Hippocampal formation (tissue), 2 donors: ENCODE data around the gene PDK1.
A peak's percentile ranks its signal among the peaks of the same experiment; 100 is the strongest.
"Not testable (repeated sequence)": the region's sequence is repeated elsewhere in the genome, so short reads cannot be mapped to it uniquely, and the experiment has no call there.

Source experiments
- DNase-seq, 2 donors: peaks; one replicate each; lab custom pipeline; 2025; lab: John Stamatoyannopoulos, UW

Gene PDK1

DNA sequence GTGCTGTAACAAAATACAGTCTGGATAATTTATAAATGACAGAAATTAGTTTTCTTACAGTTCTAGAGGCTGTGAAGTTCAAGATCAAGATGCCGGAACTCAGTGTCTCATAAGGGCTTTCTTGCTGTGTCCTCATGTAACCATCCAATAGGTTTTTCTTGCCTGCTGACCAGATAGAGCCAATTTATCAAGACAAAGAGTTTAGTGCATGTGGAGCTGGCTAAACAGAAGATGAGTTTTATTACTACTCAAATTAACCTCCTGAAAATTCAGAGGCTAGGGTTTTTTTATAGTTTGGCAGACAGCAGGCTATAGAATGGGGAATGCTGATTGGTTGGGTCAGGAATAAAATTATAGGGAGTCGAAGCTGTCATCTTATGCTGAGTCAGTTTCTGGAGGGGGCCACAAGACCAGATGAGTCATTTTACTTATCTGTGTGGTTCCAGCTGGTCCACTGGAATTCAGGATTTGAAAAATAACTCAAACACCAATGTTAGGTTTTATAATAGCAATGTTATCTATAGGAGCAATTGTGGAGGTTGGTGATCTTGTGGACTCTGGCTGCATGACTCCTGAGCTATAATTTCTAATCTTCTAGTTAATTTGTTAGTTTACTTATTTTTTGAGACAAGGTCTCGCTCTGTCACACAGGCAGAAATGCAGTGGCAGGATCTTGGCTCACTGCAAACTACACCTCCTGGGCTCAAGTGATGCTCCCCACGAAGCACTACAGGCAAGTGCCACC lies 3.2 kb upstream of the PDK1 start:
- DNase-seq = no peak

DNA sequence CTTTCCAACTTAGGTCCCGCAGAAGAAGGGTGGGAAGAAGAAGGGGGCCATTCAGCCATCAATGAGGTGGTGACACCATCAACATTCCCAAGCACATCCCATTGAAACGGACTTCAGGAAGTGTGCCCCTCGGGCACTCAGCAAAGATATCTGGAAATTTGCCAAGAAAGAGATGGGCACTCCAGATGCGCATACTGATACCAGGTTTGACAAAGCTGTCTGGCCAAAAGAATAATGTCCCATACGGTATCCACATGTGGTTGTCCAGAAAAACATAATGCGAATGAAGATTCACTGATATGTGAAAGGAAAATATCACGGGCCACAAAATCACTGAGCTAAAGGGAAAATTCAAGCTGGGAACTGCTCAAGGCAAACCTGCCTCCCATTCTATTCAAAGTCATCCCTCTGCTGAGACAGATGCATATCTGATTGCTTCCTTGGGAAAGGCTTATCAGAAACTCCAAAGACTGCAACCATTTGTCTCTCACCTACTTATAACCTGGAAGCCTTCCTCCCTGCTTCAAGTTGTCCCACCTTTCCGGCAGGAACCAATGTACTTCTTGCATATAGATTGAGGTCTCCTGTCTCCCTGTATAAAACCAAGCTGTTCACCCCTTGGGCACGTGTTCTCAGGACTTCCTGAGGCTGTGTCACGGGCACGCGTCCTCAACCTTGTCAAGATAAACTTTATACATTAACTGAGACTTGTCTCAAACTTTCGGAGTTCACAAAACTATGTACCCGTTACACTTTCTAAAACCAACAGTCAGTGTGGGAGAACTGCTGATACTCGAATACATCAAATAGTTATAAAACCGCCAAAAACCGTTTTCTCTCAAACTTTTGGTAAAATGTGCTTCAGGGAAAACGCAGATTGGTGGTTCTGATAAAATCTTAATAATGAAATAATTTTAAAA lies 1.3 kb upstream of the PDK1 start:
- no peak for DNase-seq

DNA sequence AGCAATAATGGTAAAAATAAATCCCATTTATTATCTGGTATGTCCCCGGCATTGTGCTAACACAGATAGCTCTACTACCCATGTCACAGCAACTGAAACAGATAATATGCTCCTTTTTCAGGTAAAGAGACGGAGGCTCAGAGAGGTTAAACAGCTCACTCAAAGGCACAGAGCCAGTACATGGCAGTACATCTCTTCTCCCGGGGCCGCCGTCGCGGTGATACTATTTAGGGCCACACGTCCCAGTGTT lies 693 bp upstream of the PDK1 start:
- no peak for DNase-seq

DNA sequence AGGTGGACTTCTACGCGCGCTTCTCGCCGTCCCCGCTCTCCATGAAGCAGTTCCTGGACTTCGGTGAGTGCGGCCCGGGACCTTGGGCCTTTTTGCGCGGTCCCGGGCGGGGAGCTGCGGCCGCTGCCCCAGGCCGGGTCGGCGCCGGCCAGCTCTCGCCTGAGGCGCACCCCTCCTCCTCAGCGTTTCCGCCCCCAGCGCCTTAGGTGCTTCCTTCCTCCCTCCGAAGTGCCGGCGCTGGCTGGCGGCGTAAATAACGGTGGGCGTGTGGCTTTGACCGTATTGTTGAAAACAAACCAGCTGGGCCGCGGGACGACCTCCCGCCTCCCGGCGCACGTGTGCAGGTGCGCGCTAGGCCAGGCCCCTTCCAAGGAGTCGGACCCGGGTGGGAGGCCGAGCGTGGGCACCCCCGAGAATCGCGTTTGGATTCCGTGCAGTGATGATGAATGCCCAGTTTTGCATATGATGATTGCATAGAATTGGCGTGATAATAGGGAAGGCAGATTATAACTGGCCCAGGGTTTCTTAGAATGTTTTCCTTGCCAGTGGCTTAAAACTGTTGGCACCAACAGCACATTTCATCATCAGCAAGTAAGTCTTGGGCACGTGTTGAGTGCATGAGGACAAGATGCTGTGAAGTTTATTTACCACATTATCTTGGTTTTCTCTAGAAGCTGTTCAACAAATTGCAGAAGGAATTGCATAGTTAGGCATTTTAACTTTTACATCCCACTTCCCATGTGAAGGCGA lies 569 bp downstream of the PDK1 start:
- DNase-seq = peak in 1 of 2 donors; percentile 40

DNA sequence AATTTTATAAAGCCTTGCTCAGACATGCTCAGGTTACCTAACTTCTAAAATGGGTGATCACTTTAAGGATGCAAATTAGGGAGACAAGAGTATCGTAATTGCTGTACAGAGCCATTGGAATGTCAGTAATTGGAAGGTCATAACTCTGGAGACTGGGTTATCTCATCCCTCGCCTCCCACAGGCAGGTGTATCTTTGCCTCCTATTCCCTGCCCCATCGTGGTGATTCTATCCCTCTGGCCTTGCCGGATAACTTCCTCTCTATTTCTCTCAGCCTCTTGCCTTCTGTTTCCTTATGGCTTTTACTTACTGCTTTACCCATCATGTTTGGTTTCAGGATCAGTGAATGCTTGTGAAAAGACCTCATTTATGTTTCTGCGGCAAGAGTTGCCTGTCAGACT lies 2.5 kb downstream of the PDK1 start:
- no peak for DNase-seq

DNA sequence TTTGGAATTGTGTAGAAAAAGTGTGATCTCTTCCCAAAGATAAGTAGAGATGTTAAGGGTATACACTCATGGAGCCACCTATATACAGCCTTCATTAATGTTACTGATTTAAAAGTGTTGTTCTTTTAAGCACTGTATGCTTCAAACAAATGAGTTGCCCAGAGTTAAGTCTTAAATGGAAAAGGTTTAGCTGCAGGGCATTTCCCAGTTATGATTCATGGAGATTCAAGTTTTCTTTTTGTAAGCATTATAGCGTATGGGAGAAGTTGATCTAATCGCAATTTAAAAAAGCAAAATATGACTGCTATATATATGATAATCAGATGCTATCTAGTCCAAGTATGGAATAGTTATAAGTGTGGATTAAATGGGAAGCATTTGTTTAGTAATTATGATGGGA lies 4.8 kb downstream of the PDK1 start:
- no peak for DNase-seq

DNA sequence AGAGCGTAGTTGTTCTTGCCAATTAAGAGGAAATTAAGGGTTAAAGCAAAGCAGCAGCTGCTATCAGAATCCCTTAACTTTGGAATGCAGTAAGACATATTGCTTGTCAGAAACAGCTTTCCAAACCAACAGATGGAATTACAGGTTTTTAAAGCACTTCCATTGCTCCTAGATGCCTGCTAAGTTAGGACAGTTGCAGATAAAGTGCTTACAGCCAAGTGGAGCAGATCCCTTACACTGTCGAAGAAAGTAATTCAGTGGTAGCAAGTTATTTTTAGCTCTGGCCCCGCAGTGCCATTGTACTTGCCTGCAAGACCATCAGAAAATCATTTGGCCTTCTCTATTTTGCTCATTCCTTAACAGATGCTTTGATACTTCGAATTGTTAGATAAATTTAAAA lies 5.4 kb downstream of the PDK1 start:
- DNase-seq = peak in 1 of 2 donors; percentile 31

DNA sequence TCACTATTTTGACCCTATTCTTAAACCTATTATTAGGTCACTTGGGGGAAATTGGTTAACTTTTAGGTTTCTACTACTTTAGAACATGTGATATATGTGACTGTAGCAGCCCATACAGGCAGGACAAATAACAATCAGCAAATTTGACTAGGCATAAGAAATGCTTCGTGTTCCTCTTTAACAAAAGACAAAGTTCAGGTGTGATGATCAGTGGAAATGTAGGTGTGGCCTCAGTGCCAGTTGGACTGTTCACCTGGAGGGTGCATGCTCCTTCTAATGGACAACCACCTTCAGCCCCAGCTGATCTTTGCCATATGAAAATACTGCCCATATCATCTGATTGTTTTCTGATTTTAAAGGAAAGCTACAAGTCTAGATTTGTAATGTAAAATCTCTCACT lies 6.4 kb downstream of the PDK1 start:
- no peak for DNase-seq

DNA sequence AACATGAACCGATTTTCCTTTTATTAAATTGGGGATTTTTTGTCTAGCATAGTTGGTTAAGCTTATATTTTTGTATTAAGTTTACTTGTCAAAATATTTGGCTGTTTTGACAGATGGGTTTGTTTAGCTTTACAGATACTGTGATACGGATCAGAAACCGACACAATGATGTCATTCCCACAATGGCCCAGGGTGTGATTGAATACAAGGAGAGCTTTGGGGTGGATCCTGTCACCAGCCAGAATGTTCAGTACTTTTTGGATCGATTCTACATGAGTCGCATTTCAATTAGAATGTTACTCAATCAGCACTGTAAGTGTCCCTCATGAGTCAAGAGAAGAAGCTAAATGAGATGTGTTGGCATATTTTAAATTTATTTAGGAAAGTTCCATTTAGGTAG lies 8.5 kb downstream of the PDK1 start:
- DNase-seq = no peak

DNA sequence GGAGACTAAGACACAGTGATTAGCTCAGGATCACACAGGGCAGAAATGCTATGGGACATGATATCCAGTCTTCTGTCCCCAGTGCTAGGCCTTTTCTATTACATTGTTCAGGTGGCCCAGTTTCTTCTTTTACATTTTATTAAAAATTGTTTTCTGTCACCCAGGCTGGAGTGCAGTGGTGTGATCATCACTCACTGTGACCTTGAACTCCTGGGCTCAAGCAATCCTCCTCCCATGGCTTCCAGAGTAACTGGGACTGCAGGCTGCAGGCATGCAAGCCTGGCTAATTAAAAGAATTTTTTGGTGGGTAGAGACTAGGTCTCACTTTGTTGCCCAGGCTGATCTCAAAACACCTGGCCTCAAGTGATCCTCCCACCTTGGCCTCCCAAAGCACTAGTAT lies 15.4 kb downstream of the PDK1 start:
- no peak for DNase-seq

DNA sequence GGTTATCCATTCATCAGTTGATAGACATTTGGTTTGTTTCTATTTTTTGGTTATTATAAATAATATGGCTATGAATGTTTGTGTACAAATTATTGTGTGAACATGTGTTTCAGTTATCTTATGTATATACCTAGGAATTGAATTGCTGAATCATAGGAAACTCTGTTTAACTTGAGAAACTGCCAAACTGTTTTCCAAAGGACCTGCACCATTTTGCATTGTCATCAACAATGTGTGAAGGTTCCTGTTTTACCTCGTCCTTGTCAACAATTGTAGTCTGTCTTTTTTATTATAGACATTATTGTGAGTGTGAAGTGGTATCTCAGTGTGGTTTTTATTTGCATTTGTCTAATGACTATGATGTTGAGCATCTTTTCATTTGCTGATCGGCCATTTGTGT lies 17.1 kb downstream of the PDK1 start:
- DNase-seq = no peak

DNA sequence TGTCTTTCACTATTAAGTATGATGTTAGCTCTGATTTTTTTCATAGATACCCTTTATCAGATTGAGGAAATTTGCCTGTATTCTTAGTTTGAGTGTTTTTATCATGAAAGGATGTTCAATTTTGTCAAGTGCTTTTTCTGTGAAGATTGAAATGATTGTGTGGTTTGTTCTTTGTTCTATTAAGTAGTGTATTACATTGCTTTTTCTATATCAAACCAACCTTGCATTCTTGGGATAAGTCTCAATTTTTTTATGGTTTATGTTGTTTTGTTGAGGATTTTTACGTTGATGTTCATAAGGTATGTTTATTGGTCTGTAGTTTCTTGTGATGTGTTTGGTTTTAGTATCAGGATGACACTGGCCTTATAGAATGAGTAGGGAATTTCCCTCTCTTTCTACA lies 19.1 kb downstream of the PDK1 start:
- no peak for DNase-seq

DNA sequence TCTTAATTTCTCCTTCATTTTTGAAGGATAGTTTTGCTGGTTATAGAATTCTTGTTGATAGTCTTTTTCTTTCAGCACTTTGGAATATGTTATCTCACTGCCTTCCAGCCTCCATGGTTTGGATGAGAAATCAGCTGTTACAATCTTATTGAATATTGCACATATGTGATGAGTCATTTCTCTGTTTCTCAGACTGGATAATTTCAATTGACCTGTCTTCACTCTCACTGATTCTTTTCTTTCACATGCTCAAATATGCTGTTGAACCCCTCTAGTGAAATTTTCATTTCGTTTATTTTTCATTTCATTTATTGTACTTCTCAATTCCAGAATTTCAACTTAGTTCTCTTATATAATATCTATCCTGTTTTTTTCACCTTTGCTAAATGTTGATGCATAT lies 22.2 kb downstream of the PDK1 start:
- no peak for DNase-seq

DNA sequence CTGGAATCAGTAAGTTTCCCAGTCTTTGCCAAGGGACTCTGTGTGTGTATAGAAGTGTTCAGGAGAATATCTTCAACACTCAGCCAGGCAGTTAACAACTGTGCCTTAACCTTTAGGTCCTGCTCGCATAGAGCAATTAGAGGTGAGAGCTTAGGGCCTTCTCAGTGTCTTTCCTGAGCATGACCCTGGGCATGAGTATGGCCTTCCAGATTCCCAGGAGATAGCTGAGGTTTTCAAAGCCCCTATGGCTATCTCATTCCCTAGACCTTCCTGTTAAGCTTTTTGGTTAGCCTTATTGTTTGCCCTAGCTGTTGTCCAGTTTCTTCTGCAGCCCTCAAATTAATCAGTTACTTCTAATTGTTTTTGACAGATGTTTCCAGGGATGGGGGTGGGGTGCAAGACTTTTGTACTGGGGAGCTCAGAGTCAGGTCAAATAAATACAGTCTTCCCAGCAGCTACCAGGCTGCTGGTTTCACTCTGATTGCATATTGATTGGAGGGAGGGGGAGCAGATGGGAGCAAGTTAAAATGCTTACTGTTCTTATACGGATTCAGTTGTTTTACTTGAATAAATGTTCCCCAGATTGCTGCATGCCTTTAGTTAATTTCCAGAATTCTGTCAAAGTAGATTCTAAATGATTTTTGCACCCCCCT lies 23.1 kb downstream of the PDK1 start:
- DNase-seq = no peak

DNA sequence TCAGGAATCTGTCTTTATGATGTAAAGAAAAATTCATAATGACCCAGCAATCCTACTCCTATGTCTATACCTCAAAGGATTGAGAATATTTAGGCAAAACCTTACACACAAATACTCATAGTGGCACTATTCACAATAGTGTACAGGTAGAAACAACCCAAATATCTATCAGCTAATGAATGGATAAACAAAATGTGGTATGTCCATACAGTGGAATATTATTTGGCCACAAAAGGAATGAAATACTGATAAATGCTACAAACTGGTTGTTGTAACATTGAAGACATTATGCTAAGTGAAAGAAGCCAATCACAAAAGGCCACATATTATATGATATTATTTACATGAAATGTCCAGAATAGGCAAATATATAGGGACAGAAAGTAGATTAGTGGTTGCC lies 24.7 kb downstream of the PDK1 start:
- no peak for DNase-seq

DNA sequence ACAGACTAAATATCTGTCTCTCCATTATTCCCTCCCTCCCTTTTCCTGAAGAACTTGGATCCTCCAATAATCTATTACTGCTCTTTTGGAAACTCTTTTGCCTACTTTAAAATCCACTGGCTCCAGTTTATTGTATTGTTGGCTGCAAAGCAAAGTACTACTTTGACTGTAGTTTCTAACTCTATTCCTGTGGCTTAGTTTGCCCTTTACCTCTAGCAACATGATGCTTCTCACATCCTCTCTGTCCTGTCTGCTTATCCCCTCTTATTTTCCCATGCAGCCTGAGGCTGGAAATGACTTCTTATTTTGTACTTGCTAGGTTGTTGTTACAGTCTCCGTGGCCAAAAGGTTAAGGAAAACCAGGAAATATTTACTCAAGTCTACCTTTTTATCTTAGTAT lies 26.8 kb downstream of the PDK1 start:
- DNase-seq = no peak

DNA sequence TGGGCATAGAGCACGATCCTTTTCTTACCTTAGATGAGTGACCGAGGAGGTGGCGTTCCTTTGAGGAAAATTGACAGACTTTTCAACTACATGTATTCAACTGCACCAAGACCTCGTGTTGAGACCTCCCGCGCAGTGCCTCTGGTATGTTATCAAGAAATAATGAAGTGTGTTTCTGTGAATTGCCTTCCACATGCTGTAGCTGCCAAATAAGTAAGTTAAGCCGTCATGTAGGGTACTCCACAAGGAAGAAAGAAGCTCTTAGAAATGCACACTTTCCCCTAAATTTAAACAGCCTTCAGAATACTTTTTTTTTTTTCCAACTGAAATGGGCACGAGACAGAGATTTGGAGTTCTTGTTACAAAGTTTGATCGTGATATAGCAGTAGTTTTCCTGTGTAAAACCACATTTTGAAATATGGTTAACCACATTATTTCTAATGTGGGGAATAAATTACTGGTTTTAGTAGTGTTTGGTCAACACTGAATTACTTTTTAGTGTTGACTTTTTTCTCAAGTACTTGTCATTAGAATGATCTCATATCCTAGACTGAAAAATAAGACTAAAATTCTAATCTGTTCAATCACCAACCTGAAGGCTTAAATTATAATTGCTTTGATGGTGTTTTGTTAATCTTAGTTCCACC lies 30.5 kb downstream of the PDK1 start:
- no peak for DNase-seq

DNA sequence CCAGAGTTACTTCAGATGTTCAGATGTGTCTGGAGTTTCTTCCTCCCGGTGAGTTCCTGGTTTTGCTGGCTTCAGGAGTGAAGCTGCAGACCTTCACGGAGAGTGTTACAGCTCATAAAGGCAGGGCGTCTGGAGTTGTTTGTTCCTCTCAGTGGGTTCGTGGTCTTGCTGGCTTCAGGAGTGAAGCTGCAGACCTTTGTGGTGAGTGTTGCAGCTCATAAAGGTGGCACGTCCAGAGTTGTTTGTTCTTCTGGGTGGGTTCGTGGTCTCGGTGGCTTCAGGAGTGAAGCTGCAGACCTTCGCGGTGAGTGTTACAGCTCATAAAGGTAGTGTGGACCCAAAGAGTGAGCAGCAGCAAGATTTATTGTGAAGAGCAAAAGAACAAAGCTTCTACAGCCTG lies 31.3 kb downstream of the PDK1 start:
- DNase-seq = not testable (repeated sequence)

DNA sequence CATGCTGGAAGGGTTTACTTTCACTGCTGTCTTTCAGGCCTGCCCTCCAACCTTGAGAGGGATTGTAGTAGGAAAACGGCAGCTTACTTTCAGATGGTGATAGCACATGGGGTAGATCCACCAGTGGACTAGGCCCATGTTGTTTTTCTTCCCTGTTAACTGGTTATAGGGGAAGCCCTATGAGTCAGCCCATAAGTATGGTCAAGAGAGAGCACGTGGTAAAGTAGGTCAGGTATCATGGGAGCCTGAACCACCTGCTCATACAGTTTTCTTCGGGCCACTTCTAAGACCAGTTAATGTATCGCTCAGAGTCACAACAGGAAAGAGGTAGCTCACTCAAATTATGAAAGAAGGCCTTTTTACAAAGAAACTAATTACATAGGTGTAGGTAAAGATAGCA lies 33.0 kb downstream of the PDK1 start:
- no peak for DNase-seq

DNA sequence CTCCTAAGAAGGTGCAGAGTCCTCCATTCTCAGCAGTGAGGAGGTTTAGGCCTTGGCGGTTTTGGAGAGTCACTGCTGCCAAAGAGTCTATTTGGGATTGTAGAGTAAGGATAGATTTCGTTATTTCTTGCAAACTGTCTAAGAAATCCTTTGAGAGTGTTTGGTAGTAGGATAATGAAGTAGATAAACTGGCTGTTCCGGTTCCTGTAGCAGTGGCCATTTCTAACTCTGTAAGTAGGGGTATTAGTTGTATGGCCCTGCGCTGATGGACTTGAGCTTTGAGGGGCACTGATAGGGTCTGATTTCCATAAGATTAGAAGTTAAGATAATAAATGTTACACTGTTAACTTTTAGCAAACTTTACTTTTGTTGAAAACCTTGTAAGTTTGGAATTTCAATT lies 35.5 kb downstream of the PDK1 start:
- DNase-seq = not testable (repeated sequence)

DNA sequence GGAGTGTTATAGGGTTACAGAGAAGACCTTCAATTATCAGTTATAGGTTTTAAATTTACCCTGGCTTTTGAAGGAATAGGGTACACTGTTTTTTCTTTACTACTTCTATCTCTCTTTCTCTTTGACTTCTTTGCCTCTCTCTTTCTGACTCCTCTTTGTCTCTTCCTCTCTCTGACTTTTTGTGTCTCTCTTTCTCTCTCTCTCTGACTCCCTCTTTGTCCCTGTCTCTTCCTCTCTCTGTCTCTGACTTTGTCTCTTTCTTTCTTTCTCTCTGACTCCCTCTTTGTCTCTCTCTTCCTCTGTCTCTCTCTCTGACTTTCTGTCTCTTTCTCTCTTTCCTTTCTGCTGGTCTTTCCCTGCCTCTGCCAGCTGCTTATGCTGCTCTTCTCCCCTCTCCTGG lies 36.3 kb downstream of the PDK1 start:
- not testable (repeated sequence) for DNase-seq

DNA sequence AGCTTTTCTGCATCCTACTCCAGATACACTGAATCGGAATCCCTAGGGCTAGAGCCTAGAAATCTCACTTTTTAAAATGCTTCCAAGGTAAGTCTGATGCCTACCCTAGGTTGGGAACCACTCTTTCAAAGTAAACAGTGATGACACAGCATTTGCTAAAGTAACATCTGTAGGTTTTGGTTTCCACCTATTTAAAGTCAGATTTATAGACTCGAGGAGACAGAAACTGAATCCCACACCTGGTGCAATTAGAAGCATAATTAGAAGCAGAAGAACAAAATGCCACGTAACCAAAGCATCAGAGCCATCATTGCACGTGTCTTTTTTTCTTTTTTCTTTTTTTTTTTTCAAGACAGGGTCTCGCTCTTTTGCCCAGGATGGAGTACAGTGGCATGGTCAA lies 40.9 kb downstream of the PDK1 start:
- no peak for DNase-seq
